Stimulated activated CD4-positive, alpha-beta T cell treated with anti-CD3 and anti-CD28 coated beads, Interleukin-1b, Interleukin-23, amount 100 ng/mL, for 4 hours (primary cell): ENCODE results near the gene PRKCE.
A peak's percentile ranks its signal among the peaks of the same experiment; 100 is the strongest.

Experiments
- DNase-seq, 2 donors: peaks; one replicate each; pipeline ENCODE4 v3.0.0-alpha.2; 2020; ENCODE audit warnings: low read depth in 2 of 2

The PRKCE gene

DNA sequence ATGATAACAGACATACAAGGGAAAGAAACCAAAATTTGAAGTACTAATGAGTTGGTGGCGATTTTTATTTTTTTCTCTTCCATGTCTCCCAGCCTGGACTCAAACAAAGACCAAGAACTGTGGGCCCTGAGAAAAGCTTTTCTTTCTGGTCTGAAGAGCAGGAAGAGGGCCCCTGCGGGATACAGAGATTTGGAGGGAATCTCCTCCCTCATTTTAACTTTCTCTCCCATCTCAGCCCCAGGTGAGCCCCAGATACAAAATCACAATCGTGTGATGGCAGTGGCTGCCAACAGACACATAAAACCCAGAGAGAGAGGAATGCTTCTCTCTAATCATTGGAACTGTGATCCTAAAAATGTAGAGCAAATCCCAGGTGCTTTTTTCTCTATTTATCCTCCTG, 19.5 kb upstream of the PRKCE start:
- DNase-seq, result no peak

GRCh38 chr2:45634223-45634622, 17.3 kb upstream of the PRKCE start:
- DNase-seq, result no peak

DNA sequence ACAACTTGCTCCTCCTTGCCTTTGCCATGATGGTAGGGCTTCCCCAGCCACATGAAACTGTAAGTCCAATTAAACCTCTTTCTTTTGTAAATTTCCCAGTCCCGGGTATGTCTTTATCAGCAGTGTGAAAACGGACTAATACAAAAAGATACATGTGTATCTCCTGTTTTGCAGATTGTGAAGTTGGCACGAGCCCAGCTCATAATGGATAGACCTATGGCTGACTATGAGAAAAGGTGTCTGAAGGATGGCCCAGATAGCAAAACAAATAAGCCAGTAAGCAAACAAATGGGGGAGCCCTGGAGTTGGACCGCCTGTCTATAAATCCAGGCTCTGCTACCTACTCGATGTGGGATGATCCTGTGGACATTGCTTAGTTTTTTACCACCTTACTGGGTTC, 15.5 kb upstream of the PRKCE start:
- DNase-seq, result no peak

GRCh38 chr2:45637440-45637839, 14.0 kb upstream of the PRKCE start:
- DNase-seq, result no peak

- DNase-seq, result no peak
Measured at GRCh38 chr2:45640576-45640975, 10.9 kb upstream of the PRKCE start.

- DNase-seq, result no peak
Measured at GRCh38 chr2:45643095-45643494, 8.4 kb upstream of the PRKCE start.

GRCh38 chr2:45643543-45644542, 7.6 kb upstream of the PRKCE start:
- peak; percentile 73 to 77 for DNase-seq

- DNase-seq, result no peak
Measured at GRCh38 chr2:45646289-45646688, 5.2 kb upstream of the PRKCE start.

- no peak for DNase-seq
Measured at GRCh38 chr2:45647356-45647755, 4.1 kb upstream of the PRKCE start.

DNA sequence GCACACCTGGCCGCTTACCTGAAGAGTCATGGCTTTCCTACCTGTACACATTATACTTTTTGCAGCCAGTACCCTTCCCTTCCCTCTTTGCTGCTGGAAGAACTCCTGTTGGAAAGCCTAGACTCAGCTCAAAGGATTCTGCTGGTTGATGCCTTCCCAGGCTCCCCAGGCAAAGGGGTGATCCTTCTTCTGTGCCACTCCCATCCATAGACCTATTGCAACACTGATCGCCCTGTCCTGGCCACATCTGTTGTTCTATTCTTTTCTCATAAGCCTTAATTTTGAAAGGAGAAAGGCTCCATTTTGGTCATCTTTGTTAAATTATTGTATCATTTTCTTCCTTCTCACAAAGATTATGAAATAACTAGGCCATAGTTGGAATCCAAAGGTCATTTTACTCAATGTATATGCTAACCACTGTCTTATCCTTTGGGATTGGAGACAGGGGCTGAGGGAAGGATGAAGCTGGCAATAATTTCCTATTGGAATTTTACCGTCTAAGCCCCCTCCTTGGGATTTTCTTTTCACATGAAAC, 3.4 kb upstream of the PRKCE start:
- DNase-seq, result no peak

- DNase-seq, result no peak
Measured at GRCh38 chr2:45648636-45649035, 2.8 kb upstream of the PRKCE start.

- DNase-seq, result no peak
Measured at GRCh38 chr2:45649462-45649857, 2.0 kb upstream of the PRKCE start.

DNA sequence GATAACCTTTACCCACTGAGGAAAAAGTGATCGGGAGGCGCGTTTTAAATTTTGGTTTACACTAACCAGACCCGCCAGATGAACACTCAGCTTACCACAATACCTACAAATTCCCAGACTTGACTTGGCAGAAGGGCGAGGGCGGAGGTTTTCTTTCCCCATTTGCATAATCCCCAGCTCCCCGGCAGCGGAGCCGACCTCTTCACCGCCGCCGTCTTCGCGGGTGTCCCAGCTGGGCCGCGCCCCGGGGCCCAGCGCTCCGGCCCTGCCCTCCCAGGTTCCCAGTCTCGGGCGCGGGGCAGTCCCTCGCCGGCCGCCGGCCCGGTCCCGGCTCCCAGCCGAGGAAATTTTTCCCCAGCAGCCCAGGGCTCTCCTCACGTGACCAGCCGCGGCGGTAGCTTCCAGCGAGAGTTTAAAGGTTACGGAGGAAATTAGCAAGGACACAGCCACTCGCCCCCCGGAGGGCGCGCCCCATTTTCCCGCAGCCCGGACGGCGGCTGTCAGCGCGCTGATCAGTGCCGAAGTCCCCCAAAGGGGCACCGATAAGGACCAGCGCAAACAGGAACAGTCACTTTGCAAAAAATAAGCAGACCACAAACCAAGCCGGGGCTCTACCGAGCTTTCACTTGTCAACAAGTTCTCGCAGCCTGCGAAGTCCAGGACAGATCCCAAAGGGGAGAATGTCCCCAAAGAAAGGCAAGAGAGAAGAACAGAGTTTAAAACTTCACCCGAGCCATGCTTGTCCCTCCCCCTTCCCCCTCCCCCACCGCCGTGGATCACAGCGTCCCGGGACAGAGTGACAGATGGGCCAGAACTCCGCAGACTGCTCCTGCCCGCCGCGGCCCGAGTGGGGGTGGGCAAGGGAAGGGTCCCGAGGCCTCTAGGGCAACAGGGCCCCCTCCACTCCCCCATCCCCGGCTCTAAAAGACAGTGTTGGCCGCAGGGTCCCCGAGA, 1.3 kb upstream of the PRKCE start:
- DNase-seq, result peak; percentile 37 to 55

DNA sequence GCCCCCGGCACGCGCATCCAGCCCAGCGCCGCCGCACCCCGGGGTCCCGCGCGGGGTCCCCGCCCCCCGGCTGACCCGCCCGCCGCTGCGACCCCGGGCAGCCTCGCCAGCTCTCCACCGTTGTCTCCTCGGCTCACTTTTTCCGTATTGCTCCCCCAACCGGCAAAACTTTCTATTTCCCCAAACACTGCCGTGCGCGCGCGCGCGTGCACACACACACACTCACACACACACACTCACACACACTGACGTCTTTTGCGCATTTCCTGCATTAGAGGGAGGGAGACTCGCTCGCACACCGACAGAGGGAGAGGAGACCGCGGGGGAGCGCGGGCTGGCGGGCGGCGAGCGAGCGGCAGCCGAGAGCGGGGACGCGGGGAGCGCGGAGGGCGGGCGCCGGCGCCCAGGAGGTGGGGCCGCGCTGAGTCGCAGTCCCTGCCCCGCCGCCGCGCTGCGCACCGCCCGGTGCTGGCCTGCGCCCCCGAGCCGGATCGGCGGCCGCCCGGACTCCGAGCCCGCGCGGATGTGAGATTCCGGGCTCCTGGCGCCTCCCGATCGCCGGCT, 542 bp upstream of the PRKCE start:
- DNase-seq, result peak; percentile 80 to 94

DNA sequence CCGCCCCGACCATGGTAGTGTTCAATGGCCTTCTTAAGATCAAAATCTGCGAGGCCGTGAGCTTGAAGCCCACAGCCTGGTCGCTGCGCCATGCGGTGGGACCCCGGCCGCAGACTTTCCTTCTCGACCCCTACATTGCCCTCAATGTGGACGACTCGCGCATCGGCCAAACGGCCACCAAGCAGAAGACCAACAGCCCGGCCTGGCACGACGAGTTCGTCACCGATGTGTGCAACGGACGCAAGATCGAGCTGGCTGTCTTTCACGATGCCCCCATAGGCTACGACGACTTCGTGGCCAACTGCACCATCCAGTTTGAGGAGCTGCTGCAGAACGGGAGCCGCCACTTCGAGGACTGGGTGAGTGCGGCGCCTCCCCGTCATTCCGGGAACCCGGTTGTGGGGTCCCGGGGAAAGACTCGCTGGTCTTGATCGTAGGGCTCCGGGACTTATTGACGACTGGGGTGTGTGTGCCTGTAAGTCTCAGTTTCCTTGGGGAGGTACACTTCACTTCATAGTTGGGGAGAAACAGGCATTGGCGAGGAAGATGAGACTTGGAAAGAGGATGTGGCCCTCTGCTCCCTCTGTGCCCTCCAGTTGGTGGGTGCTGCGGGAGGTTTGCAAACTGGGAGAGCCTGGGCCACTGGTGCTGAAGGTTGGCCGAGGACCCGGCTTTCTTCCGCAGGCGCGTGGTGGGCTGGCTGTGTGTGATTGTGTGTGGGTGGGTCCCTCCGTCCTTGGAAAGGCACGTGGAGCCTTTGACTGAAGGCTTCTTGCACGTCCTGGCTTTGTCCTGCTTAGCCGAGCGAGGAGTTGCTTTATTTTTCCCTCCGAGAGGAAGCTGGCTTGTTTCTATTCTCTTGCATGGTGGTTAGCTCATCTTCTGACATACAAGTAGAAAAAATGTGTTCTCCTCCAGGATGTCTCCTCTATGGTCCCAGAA, 886 bp downstream of the PRKCE start:
- DNase-seq, result peak in 1 of 2 donors; percentile 8

- DNase-seq, result no peak
Measured at GRCh38 chr2:45653122-45653913, 1.8 kb downstream of the PRKCE start.

- DNase-seq, result no peak
Measured at GRCh38 chr2:45654250-45654649, 2.8 kb downstream of the PRKCE start.

- DNase-seq, result no peak
Measured at GRCh38 chr2:45661828-45662227, 10.4 kb downstream of the PRKCE start.

GRCh38 chr2:45664635-45665261, 13.3 kb downstream of the PRKCE start:
- no peak for DNase-seq
